HG03565 (cell line): ENCODE results near the gene STK32C.

Experiments used
- ATAC-seq: cut with Tn5 transposase; IDR thresholded peaks from one replicate; pipeline ENCODE4 v1.9.1; 2021; ENCODE audit warnings: mild to moderate bottlenecking, moderate library complexity; ENCODE audit not compliant: unreplicated experiment

Gene STK32C

DNA sequence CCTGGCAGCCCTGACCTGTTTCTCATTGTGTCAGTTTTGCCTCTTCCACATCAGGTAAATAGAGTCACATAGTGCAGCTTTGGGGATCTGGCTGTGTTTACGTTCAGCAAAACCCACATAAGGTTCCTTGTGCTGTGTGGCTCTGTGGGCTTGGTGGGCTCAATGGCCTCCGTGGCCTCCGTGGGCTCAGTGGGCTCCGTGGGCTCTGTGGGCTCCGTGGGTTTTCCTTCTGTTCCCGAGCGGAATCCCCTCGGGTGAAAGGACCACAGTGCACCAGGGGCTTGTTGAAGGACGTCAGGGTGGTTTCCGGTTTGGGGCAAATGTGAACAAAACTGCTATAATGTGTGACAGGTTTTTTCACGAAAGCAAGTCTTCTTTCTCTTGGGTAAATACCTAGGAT lies 133.5 kb downstream of the STK32C start:
- ATAC-seq: no peak

DNA sequence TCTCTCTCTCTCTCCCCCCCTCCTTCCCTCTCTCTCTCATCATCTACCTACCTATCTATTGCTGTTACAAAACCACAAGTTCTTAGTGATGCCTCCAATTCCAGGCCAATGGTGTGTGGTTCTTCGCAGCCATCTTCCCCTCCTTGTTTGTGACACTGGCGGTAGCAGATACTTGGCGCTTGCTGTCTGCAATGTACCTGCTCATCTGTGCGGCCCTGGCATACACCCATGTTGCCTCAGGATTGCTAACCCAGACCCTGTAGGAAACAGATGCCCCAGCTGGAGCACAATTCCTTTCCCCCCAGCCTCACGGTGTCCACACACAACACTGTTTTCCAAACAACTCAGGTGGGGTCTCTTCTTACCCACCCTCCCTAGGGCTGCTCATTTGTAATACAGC lies 134.6 kb downstream of the STK32C start:
- no peak for ATAC-seq

DNA sequence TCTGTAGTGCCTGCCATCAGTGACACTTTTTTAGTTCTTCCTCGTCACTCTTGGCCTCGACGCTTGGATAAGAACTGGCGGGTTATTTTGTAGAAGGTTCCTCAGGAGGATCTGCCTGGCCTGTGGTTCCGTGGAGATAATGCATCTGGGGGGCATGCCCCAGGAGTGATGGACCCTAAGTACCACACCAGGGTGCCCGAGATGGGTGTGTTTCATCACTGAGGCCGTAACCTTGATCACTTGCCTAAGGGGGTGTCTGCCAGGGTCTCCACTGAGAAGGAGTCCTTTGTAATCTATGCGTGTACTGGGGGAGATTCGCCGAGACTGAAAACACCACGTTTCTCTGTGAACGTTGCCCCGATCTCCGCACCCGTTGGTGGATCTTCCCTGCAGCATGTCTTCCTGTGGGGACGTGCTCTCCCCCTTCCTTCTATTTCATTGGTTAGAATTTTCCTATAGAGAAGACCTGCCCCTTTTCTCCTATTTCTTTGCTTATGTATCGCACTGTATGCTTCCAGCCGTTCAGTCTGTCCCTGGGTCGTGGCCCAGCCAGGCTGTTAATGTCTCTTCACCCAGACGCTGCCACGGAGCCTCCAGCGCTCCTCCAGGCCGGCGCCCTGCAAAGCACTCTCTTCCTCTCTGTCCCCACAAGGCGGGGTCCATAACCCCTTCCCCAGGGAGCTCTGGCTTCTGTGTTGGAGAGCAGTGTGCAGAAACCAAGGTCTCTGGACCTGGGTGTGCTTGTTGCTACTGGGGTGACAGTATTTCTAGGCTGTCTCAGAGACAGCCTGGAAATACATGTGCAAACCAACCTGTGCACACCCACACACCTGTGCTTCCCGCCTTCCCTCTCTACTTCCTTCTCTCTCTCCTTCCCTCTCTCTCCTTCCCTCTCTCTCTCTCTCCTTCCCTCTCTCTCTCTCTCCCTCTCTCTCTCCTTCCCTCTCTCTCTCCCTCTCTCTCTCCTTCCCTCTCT lies 135.4 kb downstream of the STK32C start:
- no peak for ATAC-seq

DNA sequence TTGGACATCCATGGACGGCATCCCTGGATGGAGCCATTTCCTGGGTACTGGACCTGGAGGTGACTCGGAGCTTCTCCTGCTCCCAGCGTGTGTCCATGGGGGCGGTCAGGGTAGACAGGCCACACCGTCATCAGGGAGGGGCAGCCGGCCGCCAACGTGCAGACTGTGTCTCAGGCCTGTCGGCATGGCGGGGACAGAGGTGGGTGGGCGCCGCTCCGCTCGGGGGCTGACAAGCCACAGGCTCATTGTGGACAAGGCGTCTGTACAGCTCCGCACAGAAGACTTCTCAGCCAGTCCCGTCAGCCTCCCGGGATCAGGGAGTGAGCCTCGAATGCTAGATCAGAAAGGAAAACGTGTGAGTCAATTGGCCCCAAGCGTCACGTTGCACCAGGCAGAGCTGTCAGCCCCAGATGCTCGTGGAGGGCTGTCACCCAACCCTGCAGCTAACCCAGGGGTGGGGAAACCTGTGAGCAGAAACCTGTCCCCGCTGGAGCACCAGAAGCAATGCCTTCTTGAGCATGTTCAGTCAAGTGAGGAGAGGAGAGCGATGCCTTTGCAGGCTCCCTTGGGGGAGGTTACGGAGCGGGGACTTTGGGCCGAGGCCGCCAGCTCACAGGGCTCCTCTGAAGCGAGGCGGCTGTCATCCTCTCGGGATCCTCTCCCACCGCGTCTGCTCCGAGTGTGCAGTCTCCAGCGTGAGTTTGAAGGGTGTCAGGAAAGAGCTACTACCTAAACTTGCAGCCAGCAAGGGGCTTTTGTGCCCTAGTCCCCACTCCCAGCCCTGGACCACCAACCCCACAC lies 137.0 kb downstream of the STK32C start:
- no peak for ATAC-seq

DNA sequence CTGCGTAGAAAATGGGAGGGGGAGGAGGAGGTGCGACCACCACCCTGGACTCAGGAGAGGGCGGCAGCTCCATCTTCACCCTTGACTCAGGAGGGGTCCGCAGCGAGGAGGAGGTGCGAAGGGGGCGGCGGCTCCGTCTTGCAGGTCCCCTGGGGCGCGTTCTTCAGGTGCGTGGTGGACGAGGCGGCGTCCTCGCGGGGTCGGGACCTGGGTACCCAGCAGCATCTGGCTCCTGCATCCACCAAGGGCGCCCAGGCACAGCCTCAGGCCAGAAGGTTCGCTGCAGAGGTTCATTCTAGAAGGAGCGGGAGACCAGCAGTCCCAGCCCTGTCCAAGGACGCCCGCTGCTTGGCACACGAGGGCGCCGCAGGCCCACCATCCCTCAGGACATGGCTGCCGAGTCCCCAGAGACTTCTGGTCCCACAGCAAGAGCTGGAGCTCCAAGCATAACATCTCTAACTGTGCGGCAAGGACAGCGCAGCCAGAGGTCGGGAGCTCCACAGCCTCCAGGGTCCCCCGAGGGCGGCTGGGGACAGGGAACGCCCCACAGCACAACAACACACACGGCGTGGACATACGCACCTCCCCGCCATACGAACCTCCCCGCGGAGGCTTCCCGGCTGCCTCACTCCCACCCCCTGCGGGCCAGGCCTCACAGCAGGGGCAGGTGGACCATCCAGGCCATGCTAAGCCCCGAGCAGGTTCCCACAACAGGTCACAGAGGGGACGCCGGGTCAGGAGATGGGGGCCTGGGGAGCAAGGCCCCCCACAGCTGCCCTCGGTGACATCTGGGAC lies 137.8 kb downstream of the STK32C start:
- ATAC-seq: no peak

DNA sequence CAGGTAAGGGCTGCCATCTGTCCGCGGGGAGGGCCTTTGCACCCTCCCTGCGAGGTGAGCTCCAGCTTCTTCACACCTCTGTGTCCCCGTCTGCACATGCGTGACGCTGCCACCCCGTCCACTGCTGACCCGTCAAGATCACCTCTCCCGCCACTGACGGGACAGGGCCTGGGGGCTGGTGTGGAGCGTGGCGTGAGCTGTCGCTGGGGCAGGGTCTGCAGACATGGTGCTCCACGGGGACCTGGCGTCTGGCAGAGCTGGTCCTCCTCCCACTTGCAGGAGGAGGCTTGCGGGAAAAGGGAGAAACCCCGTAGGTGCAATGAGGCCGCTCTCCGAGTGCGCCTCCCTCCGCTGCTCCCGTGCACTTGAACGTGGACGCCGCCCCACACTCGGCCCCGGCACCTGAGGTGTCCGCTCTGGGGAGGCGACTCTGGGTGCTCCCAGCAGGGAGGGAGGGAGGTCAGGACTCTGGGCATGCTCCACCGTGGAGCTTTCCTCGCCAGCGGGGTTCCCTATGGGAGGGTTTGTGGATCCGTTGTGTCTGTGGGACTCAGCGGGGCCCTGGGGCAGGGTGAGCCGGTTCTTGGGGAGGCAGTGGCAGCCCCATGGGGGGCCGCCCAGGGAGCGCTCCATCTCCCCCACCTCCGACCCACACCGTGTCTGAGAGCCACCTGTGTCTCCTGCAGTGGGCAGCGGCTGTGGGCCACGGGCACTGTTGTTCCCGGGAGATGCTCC lies 138.6 kb downstream of the STK32C start:
- ATAC-seq: no peak

DNA sequence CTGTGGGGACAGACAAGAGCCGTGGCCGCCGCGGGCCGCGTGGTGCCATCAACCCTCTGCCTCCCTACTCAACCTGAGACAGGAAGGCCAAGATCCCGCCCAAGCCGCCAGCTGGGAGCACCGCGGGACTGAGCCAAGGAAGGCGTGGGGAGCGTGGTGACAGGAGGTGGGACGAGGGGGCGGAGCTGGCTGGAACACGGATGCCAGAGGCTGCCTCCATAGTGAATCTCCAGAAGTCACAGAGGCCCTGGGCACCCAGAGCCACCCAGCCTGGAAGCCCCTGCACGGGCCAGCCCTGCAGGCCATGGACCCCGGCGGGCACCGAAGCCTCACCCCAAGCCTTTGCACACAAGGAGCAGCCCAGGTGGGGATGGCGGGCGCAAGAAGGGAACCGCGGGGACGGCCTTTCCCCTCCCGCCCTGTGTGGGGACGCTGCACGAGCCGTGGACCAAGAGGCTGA lies 139.1 kb downstream of the STK32C start:
- no peak for ATAC-seq

DNA sequence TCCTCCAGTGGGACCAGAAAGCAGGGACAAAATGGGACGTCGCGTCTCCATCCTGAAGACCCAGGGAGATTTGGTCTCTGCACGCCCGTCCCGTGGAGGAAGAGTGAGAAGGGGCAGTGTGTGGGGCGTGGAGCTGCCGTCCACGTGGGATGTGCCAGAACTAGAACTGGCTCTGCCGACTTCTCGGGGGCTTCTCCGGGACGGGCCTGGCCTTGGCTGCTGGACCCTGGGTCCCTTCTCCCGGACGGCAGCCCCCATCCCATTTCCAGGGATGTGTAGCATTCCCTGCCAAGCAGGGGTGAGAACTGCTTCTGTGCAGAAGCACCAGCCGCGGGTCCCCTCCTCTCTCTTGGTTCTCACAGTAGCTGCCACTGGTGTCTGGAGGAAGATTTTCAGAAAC lies 139.8 kb downstream of the STK32C start:
- ATAC-seq: no peak

DNA sequence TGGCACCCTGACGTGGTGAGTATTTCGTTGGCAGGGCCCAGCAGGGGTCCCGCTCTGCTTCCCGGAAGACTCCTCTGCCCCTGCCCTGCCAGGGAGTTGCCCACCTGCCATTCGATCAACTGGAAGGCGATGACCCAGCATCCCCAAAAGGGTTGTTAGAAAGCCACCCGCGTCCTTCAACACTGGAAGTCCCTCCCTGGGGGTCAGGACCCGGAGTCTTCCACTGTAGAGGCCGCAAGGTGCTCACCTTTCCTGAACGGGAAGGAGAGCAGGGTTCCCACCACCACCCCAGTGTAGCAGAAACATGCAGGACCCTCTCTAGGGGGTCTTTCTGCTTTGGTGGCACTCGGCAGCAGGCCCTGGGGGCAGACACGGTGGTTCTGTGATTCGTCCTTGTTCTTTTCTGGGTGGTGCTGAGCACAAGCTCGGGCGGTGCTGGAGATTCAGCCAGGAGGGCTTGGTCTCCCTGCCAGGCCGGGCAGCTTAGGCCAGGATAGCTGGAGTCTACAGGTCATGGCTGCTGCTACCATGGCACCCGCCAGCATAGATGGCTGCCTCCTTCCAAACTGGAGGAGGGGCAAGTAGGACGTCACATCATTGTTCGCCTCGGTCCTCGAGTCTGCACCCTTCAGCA lies 140.6 kb downstream of the STK32C start:
- ATAC-seq: no peak

DNA sequence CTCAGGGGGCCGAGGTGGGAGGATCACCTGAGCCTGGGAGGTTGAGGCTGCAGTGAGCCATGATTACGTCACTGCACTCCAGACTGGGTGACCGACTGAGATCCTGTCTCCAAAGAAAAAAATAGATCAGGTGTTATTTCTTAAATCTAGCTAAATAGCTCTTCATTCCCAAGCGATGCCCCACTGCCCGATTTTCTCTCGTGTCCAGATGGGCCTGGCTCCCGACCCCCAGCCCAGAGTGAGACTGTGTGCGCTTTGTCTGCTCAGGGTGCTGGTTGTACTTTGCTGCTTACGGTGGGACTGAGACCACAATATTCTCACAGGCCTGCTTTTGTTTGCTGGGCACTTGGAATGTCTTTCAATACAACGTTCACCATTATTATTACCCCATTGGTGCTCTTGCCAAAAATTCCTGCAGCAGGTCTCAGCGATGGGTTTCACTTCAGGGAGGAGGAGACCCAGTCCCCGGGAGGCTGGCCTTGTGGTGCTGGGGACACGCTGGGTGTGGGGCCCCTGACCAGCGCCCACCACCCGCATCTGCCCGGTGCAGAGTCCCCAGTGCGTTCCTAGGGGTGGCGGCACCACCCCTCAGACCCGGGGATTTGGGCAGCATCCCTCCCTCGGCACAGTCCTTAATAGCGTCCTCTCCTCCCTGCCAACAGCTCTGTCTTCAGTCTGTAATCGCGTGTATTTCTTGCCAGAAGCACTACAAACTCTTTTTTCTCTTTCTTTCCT lies 141.4 kb downstream of the STK32C start:
- no peak for ATAC-seq

DNA sequence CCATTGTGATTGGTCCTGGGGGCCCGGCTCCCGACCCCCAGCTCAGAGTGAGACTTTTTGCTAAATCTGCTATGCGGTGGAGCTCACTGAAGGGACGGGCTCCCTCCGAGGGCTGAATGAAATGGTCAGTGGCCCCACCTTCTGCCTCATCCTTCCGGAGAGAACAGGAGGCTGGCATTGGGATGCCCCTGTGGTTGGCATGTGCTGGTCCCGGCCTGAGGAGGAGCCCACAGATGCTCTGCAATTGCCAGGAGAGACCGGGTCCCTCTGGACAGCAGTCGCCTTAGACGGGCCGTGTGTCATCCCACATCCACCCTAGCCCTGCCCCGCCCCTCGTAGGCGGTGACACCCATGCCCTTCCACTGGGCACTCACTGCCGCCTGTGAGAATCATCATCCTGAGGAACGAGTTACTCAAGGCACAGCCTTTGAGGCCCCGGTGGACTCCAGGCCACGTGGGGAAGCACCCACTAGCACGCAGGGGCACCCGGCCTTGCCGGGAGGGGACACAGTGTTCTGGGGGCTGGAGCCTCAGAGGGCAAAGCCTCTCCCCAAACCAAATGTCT lies 142.3 kb downstream of the STK32C start:
- no peak for ATAC-seq

DNA sequence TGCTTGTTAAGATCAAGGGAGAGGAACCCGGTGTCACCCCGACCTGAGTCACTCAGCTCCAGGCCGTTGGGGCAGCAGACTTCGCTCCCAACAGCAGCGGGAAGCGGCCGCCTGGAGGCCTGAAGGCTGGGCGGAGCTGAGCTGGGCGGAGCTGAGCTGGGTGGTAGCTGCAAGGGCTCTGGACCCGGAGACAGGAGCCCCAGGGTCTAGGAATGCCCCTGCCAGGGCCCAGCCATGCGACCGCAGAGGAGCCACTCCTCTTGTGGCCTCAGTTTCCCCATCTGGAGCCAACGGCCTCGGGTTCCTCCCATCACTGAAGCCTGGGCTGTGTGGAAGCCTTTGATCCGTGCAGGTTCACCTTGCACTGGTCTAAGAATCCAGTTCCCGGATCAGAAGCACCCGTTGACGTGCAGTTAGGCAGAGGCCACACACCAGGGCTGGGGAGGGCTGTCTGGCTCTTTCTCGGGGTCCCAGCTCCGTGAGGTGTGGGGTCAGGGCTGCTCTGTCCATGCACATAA lies 142.9 kb downstream of the STK32C start:
- no peak for ATAC-seq

DNA sequence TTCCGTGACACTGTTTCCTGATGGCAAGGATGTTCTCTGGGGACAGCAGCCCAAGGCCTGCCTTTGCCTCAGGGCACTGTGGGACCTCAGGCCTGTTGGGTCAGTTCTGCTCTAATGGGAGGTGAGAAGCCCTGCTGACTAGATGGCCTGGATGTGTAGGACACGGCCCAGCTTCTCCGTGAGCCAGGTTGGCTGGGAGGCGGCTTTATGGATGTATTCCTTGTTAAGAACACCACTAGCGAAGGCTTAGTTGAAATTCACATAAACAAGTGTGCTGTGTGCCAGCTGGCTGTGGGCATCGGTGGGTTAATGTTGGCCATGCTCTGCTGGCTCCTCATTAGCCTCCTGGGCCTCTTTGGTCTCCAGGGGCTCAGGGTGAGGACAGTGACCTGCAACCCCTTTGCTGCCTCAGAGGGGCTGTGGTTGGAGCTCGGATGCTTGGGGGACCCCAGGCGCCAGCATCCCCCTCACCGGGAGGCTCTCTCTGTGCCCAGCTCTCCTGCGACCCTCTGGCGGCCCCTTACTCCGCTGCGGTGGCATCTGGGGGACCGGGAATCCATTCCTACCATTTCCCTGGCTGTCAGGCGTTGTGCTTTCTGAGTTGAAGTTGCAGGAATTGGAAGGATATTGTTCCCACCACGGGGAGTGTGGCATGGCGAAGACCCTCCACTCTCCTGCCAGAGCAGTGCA lies 143.8 kb downstream of the STK32C start:
- ATAC-seq: no peak

DNA sequence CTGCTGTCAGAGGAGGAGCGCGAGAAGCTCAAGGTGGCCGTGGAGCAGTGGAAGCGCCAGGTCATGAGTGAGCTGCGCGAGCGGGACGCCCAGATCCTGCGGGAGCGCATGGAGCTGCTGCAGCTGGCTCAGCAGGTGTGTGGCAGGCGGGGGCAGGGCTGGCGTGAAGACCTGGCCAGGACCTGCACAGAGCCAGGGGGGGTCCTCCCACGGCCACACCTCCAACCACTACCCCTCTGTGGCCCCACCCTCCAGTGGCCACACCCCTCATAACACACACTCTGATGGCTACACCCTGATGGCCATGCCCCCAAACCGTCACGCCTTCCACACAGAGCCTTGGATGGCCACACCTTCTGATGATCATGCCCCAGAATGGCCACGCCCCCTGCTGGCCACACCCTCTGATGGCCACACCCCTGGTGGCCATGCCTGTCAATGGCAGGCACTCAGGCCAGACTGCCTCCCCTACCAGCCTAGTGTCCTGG lies 144.4 kb downstream of the STK32C start:
- ATAC-seq: no peak

DNA sequence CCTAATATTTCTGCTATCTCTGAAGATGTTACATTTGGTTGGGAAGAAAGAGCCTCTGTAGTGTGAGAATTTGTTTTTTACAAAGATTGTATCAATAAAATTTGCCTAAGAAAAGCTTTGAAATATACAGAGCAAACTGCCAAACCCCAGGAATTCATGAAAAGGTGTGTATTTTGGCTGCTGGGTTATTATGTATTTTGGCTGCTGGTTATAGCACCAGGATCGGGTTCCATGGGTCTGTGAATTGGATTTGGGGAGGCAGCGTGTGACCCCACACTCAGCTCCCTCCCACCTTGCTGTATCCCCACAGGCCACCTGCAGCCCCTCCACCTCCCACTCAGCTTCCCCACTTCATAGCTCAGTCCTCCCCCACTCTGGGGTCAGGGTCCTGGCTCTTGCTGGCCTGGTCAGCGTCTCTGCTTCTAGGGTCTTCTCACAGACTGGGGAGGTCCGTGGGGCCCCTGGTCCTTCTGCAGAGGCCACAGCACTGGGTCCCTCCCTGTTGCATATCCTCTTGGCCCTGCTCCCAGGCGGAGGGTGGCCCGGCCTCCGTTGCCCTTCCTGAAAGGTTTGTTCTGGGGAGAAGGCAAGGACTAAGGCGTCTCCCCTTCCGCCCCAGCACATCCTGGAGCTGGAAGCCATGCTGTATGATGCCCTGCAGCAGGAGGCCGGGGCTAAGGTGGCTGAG lies 145.0 kb downstream of the STK32C start:
- no peak for ATAC-seq

DNA sequence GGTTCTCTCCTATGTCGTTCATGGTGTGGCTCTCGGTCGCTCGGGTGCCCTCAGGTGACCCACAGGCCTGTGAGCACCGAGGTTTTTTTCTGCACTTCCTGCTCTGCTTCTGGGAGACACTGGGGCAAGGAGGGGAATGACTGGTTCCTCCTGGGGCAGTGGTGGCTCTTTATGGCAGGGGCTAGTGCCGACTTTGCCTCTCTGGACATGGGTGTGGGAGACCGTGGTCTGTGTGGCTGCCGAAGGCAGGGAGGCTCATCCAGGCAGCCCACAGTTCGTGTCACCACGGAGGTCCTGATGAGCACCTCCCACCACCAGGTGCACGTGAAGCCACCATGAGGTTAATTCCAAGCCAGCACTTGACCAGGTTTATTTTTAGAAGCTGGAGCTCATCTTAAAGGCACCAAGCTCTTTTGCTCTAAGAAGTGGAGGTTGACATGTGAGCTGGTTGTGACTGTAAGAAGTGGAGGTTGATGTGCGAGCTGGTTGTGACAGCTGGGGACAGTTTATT lies 145.7 kb downstream of the STK32C start:
- ATAC-seq: no peak
